HG02884 (cell line): Measurements from ENCODE around the gene KRTAP1-5.
"Not testable (repeated sequence)": the region's sequence is repeated elsewhere in the genome, so short reads cannot be mapped to it uniquely, and the experiment has no call there.

Experiments used
- ATAC-seq: cut with Tn5 transposase; IDR thresholded peaks from one replicate; pipeline ENCODE4 v1.9.1; 2021; ENCODE audit warnings: mild to moderate bottlenecking, moderate library complexity; ENCODE audit not compliant: unreplicated experiment

The KRTAP1-5 gene, protein sequence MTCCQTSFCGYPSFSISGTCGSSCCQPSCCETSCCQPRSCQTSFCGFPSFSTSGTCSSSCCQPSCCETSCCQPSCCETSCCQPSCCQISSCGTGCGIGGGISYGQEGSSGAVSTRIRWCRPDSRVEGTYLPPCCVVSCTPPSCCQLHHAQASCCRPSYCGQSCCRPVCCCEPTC

DNA sequence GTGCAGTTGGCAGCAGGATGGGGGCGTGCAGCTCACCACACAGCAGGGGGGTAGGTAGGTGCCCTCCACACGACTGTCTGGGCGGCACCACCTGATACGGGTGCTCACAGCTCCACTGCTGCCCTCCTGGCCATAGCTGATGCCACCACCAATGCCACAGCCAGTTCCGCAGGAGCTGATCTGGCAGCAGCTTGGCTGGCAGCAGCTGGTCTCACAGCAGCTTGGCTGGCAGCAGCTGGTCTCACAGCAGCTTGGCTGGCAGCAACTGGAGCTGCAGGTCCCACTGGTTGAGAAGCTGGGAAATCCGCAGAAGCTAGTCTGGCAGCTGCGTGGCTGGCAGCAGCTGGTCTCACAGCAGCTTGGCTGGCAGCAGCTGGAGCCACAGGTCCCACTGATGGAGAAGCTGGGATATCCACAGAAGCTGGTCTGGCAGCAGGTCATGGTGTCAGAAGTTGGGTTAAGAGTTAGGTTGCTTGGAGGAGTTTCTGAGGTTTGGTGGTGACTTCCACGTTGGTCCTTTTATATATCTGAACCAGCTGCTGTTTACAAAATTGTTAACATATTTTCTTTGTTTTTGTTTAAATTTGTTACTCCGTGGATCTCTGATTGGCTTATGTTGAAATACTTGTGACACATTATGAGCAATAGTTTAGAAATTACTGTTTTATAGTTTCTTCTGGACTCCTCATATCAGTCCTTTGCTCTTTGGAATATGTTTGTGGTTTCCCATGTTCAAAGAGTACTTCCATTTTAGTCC lies at the start of gene KRTAP1-5:
TSS of gene KRTAP1-5 (minus strand) at position 494 of the 757 bp plus-strand sequence. CDS start at position 441, 53 bp downstream.
- ATAC-seq: no peak

DNA sequence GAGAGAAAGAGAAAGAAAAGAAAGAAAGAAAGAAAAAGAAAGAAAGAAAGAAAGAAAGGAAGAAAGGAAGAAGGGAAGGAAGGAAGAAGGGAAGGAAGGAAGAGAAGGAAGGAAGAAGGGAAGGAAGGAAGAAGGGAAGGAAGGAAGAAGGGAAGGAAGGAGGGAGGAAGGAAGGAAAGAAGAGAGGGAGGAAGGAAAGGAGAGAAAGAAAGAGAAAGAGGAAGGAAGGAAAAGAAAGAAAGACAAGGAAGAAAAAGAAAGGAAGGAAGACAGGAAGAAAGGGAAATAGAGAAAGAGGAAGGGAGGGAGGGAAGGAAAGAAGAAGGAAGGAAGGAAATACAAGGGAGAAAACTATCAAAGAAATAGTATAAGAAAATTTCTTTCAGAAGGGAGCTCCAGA lies 49.8 kb upstream of the KRTAP1-5 start:
- ATAC-seq: no peak

DNA sequence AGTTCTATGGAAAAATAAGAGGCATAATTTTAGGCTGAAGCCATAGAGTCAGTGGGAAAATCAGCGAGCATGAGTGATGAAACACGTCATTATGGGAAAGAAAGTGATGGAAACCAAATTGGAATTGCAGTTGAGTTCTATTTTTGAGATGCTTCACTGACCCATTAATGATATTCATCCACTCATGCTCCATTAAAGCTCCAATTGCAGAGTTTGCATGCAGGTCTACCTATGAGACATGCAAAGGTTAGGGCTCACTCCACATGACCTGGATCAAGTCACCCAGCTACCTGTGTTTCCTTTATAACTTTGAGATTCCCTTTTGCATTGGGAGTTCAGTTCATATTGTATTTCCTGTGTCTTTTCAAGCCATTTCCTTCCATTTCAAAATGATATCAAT lies 46.7 kb upstream of the KRTAP1-5 start:
- ATAC-seq: no peak

DNA sequence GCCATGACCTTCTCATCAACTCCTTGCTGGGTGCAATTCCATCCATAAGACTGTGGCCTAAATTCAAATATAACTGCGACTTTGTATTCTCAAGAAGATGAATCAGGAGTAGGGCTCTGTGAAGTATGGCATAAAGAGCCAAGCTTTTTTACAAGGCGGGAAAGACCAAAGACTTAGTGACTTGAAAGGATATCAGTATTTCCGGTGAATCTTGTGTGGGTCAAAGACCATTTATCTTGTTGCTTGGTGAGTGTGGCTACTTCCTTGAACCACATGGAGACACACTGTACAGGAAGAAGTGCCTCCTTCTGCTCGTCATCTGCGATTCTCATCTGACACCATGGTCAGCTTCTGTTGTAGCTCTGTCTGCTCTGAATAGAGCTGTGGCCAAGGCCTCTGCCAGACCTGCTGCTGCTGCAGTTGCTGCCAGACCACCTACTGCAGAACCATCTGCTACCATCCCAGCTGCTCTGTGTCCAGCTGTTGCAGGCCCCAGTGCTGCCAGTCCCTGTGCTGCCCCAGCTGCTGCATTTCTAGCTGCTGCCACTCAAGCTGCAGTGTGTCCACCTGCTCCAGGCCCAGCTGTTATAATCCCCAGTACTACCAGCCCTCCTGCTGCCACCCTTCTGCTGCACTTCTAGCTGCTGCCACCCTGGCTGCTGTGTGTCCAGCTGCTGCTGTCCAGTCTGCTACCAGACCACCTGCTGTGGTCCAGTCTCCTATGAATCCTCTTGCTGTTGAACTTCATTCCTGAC lies 44.8 kb upstream of the KRTAP1-5 start:
- ATAC-seq: no peak

DNA sequence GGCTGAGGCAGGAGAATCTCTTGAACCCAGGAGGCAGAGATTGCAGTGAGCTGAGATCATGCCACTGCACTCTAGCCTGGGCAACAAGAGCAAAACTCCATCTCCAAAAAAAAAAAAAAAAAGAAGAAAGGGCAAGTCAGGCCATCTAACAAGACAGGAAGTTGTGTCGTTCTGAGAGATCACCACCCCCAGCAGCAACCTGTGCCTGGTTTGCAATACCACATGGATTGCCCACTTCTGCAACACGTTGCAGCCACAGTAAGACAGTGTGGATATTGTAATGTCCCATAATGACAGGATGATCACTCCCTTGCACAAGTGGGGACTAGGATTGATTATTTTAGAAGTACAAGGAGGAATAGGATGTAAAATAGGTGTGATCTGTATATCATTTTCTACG lies 42.0 kb upstream of the KRTAP1-5 start:
- ATAC-seq: no peak

DNA sequence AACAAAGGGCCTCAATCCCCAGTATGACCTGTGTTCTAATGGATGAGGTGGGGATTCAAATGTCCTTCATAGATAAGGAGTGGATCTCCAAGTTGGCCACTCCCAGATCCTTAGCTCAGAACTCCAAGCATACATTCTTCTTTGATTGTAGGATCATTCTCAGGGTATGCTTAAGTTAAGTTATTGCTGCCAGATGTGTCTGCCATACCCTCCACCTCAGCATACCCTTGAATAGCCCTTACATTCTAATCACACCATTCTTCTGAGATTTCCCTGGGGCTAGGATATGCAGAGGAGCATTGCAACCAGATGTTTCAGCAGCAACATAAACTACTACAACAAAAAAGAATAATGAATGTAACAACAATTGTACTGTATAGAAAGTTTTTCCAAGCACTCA lies 40.3 kb upstream of the KRTAP1-5 start:
- ATAC-seq: no peak

DNA sequence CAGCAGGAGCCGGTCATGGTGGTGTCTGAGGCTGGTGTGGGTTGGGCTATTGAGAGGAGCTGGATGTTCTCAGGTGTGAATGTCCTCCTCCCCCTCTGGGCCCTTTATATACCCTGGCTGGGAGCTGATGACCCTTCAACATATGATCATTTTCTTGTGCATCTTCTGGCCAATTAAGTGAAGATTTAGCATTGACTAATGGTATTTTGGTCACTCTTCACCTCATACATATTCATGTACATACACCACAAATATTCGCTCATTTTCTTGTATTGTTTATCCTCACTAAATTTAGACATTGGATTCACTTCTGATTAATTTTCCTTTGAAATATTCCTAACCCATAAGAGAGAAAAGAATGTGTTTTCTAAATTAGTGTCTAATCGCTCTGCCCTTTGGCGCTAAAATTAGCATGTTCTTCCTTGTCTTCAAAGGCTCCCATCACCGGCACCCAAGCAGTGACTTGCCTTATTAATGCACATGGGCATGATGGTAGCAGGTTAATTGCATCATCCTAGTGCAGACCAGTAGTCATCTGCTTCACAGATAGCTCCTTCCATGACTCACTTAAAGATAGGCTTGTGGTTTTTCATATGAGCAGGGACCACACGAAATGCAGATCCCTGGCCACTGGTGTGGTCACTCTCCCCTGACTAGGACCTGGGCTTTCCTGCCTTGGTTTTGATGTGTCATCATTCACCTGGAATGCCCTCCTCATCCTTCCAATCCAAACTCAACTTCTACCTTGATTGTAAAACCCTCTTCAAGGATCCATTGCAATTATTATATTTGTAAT lies 39.0 kb upstream of the KRTAP1-5 start, which contains the start of gene KRTAP2-4:
TSS of gene KRTAP2-4 (minus strand) at position 51 of the 796 bp plus-strand sequence. CDS start at position 17, 34 bp downstream.
- ATAC-seq: no peak

DNA sequence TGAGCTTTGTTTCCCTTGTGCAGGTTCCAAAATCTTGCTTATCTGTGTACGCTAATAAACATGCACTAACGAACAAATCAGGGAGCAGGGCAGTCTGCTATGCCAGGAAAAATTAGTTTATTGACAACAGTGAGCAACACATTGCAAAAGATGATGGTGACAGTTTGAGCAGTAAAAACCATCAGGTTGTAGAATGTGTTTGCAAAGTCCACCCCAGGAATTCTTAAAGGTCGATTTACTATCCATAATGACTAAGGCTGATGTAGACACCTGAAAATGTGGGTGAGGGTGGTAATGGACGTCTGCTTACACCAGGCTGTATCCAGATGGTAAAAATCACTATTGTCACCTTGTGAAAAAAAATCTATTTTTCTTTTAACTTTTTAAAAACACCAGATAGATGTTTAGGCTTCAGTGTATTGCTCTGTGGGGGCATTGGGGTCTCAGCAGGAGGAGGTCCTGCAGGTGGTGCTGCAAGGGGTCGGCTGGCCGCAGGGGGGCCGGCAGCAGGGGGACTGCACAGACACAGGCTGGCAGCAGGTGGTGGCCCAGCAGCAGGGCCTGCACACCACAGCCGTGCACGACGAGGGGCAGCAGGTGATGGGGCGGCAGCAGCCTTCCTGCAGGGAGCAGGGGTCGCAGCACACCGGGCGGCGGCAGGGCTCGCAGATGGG lies 38.1 kb upstream of the KRTAP1-5 start:
- not testable (repeated sequence) for ATAC-seq

DNA sequence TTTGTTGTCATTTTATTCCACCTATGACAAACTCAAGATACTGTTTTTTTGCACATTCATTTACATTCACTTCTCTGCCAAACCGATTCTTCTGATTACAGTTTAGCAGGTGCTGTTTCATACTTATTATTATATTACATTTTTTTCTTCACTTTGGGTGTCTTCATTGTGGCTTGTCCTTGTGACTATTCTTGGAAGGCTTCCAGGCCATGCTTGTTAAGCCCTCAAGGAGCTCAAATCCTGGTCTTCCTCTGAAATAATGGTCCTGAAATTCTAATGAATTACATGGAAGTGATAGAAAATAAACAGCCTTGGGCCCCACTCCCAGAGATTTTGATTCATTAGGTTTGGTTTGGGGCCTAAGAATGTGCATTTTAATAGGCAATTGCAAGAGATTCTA lies 37.3 kb upstream of the KRTAP1-5 start:
- ATAC-seq: no peak

DNA sequence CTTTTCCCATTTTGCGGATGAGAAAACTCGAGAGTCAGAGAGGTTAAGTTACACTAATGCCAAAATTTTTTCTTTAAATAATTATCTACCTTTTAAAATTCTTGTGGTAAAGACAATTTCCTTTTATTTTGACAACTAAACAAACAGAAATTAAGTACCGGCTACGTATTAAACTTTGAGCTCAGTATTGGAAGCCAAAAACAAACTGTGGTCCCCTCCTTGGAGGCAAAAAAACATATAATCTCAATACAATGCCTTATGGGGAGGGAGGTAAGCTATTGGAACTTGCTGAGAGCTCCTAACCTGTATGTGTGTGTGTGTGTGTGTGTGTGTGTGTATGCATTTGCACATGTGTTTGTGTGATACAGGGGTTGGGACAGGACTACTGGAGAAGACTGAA lies 36.4 kb upstream of the KRTAP1-5 start:
- no peak for ATAC-seq

DNA sequence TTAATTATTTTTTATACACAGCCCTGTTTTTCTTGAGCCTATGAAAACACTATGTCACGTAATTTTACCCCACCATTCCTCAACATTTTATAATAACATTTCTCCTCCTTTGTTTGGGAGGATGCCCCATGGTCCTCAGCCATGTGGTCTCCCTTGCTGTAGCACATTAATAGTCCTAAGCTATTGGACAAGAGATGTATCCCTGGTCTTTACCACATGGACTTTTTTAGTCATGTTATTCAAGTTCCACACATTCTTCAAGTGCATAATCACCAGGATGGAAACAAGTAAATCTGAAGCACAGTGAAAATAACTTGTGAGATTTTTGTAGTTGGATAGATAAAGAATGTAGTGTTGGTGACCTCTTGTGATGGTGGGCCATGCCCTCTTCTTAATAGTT lies 35.0 kb upstream of the KRTAP1-5 start:
- ATAC-seq: no peak

DNA sequence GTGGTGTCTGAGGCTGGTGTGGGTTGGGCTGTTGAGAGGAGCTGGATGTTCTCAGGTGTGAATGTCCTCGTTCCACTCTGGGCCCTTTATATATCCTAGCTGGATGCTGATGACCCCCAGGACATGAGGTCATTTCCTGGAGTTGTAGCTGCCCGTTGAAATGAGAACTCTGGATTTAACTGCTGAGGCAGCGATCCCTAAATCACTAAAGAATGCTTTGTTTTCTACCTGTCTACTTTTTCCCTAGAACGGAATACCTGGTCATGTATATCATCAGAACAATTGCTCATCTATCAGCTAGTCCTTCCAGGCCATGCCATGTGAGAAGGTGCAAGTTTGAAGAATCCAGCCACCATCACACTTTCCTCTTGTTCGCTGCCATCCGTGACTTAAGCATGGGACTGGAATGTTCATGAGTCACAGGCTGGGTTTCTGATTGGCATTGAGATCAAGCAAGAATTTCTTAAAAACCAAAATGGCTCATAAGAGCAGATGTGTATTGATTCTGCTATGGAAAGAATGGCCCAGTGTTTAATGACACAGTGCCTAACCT lies 33.1 kb upstream of the KRTAP1-5 start, which contains the start of gene KRTAP2-3:
TSS of gene KRTAP2-3 (minus strand) at position 63 of the 553 bp plus-strand sequence. CDS start 64 bp downstream, outside the sequence.
- no peak for ATAC-seq

DNA sequence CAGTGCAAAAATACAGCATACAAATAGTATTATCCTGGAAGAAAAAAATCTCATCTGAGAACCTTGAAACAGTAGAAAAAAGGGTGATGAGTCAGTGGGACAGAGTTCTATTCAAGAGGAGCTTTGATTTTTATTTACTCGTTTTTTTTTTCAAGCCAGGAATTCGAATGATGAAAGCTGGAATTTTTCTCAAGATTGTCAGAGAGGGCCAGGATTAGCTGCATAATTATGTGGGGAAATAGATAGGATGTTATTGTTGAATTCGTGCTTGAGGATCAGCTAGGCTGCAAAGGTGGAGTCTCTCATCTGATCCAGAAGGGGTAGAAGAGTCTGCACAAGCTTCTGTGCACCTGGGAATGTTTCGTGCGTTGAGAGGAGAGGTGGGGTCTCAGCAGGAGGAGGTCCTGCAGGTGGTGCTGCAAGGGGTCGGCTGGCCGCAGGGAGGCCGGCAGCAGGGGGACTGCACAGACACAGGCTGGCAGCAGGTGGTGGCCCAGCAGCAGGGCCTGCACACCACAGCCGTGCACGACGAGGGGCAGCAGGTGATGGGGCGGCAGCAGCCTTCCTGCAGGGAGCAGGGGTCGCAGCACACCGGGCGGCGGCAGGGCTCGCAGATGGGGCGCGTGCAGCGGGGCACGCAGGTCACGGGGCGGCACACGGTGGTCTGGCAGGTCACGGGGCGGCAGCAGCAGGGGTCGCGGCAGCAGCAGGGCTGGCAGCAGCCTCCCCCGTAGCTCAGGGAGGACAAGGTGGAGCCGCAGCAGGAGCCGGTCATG lies 32.5 kb upstream of the KRTAP1-5 start:
- not testable (repeated sequence) for ATAC-seq

DNA sequence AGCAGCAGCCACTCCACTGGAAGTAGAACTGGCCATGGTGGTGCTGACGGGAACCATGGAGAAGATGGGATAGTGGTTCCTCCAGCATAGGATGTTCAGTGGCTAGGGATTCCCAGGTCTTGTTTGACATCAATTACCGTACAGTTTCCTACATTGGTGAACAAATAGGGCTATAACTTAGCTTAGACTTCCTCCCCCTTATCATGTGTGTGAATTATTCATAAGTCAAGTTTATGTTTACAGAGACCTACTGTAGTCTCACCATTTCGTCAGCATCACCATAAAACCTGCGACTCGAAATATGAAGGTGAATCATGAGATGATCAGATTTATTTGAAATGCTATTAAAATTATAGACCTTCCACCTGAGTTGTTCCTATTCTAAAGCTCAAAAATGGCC lies 31.7 kb upstream of the KRTAP1-5 start:
- no peak for ATAC-seq

DNA sequence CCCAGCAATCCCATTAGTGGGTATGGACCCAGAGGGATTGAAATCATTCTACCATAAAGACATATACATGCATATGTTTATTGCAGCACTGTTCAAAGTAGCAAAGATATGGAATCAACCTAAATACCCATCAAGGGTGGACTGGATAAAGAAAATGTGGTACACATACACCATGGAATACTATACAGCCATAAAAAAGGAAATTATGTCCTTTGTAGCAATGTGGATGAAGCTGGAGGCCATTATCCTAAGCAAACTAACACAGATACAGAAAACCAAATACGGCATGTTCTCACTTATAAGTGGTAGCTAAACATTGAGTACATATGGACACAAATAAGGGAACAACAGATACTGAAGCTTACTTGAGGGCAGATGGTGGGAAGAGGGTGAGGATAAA lies 30.5 kb upstream of the KRTAP1-5 start:
- no peak for ATAC-seq

DNA sequence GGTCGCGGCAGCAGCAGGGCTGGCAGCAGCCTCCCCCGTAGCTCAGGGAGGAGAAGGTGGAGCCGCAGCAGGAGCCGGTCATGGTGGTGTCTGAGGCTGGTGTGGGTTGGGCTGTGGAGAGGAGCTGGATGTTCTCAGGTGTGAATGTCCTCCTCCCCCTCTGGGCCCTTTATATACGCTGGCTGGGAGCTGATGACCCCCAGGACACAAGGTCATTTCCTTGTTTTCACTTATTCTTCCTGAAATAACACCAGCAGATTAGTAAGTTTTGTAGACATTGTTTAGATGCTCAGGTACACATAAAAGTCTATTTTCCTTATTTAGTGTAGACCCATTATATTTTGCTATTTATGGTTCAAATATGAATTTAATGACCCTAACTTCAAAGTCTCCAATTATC lies 28.1 kb upstream of the KRTAP1-5 start, which contains the start of gene KRTAP2-2:
TSS of gene KRTAP2-2 (minus strand) at position 101 of the 400 bp plus-strand sequence. CDS start at position 82, 19 bp downstream.
- not testable (repeated sequence) for ATAC-seq

DNA sequence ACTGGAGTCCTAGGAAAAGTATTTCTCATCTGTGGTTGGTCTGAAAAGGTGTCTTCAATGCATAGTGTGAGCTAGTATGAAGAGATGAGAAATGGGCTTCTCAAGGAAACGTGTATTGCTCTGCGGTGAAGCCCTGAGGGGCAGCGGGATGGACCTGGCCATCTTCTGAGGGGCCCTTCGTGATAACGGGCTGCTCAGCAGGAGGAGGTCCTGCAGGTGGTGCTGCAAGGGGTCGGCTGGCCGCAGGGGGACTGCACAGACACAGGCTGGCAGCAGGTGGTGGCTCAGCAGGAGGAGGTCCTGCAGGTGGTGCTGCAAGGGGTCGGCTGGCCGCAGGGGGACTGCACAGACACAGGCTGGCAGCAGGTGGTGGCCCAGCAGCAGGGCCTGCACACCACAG lies 27.5 kb upstream of the KRTAP1-5 start:
- not testable (repeated sequence) for ATAC-seq

DNA sequence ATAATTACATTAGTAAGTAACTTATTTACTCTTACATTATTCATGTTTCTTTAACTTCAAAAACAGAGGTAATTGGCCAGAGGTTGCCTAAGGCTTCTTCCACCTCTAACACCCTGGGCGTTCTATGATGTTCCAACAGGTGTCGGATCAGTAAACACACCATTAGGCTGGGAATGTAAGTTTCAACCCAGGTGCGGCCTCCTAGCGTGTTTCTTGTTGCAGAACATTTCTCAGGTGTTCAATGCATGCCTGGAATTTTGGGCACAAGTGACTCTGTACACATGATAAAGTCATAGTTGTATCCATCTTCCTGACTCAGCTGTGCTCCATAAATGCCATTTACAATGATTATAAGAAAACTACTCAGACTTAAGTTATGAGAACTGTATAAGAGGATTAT lies 27.0 kb upstream of the KRTAP1-5 start:
- ATAC-seq: no peak

DNA sequence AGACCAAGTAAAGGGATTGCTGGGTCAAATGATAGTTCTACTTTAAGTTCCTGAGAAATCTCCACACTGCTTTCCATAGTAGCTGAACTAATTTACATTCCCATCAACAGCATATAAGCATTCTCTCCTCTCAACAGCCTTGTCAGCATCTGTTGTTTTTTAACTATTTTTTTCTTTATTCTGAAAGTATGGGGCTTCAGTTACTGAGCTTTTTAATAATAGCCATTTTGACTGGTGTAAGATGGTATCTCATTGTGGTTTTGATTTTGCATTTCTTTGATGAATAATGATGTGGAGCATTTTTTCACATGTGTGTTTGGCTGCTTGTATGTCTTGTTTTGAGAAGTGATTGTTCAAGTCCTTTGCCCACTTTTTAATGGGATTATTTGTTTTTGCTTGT lies 25.6 kb upstream of the KRTAP1-5 start:
- no peak for ATAC-seq
